Gastroesophageal sphincter (tissue), 4 donors: Measurements from ENCODE around the gene HS3ST4. TPM values are rescaled to one million over a fixed set of nuclear protein-coding genes. Genes with fewer than 3 reads are reported as not detected.

Experiments used
- ATAC-seq: fragments of 150-250 bp; one replicate; pipeline ENCODE4 v1.9.1; 2016; ENCODE audit warnings: mild to moderate bottlenecking, moderate library complexity
- H3K27ac ChIP-seq, 4 donors: fragments of 200-600 bp; sonication (generic) in 3 of 4; 1 replicate in 3 of 4; 2 replicates in 1 of 4; pipeline ENCODE4 v1.5.1; 2016 to 2019
- H3K27me3 ChIP-seq: fragments of 200-600 bp; sonication (generic); one replicate; pipeline ENCODE4 v1.5.1; 2019
- H3K36me3 ChIP-seq, 2 donors: fragments of 200-600 bp; sonication (generic); one replicate each; pipeline ENCODE4 v1.5.1; 2019; ENCODE audit warnings: control low read depth in 1 of 2
- H3K4me1 ChIP-seq, 3 donors: fragments of 200-600 bp; sonication (generic); 1 replicate in 2 of 3; 2 replicates in 1 of 3; pipeline ENCODE4 v1.5.1; 2016 to 2019; ENCODE audit warnings: control low read depth in 2 of 3
- H3K4me3 ChIP-seq, 2 donors: fragments of 200-600 bp; sonication (generic); one replicate each; pipeline ENCODE4 v1.5.1; 2019; ENCODE audit warnings: mild to moderate bottlenecking in 1 of 2, moderate library complexity in 1 of 2
- H3K9me3 ChIP-seq, 3 donors: fragments of 200-600 bp; sonication (generic); one replicate each; pipeline ENCODE4 v1.5.1; 2017 to 2019; ENCODE audit warnings: control low read depth in 2 of 3
- CTCF ChIP-seq, 4 experiments: fragments of 200-600 bp in 2 of 4; fragments of 450-650 bp in 2 of 4; sonication (generic) in 1 of 4; IDR thresholded peaks; one replicate each; pipeline ENCODE4 v1.5.1; 2017 to 2019; ENCODE audit warnings: antibody characterized with exemption in 4 of 4, mild to moderate bottlenecking in 2 of 4, moderate library complexity in 2 of 4
- EP300 ChIP-seq: sonication (generic); formaldehyde crosslinking; IDR thresholded peaks from one replicate; pipeline ENCODE4 v1.6.1; 2017; ENCODE audit warnings: antibody characterized with exemption, mild to moderate bottlenecking
- POLR2A ChIP-seq, 2 donors: fragments of 450-650 bp; IDR thresholded peaks; one replicate each; pipeline ENCODE4 v1.6.1; 2017; ENCODE audit warnings: antibody characterized with exemption in 2 of 2, mild to moderate bottlenecking in 2 of 2, moderate library complexity in 1 of 2
- POLR2AphosphoS5 ChIP-seq: sonication (generic); formaldehyde crosslinking; IDR thresholded peaks from one replicate; pipeline ENCODE4 v1.6.1; 2017; ENCODE audit warnings: antibody characterized with exemption
- WGBS, 2 donors: methylation state at CpG; one replicate each; pipeline ENCODE4 v1.1.5; 2018; ENCODE audit warnings: low coverage in 1 of 2; 5-methylcytosine and 5-hydroxymethylcytosine counted together
- total RNA-seq, 4 donors: library from RNA; depleted of rRNA; stranded (reverse); fragments of >200 nt; gene quantifications; one replicate each; pipeline ENCODE4 v1.1.0, GENCODE V29; 2016

HS3ST4 gene
- total RNA-seq, 4 donors from 2014 or later, result 0.12 TPM; not detected in 3

GRCh38 chr16:25894093-25894492, 202.3 kb downstream of the HS3ST4 start:
- Histone ChIP-seq H3K4me3 (no peak overlapping the region), H3K9me3 (no peaks in the 10 kb centered on the region), H3K27me3 (peaks cover 21% of the 10 kb centered on the region), H3K4me1 (no peaks in the 10 kb centered on the region), H3K36me3 (no peaks in the 10 kb centered on the region), H3K27ac (no peak overlapping the region)
- no peak for ATAC-seq
- TF ChIP-seq POLR2A (IDR thresholded peaks at IDR 0.05) (no peak), CTCF (IDR thresholded peaks at IDR 0.05) (no peak), POLR2AphosphoS5 (no peak), EP300 (no peak)
- 75 to 78% methylated on average over 3 of the region's 3 CpGs for WGBS, 2 donors

GRCh38 chr16:25895380-25895779, 203.6 kb downstream of the HS3ST4 start:
- Histone ChIP-seq H3K9me3 (no peaks in the 10 kb centered on the region), H3K4me1 (no peaks in the 10 kb centered on the region), H3K27me3 (peaks cover 21% of the 10 kb centered on the region), H3K36me3 (no peaks in the 10 kb centered on the region), H3K27ac (no peak overlapping the region), H3K4me3 (no peak overlapping the region)
- TF ChIP-seq EP300 (no peak), CTCF (IDR thresholded peaks at IDR 0.05) (no peak), POLR2A (IDR thresholded peaks at IDR 0.05) (no peak), POLR2AphosphoS5 (no peak)
- no peak for ATAC-seq
- 23 to 25% methylated on average over 4 of the region's 4 CpGs for WGBS, 2 donors

- Histone ChIP-seq H3K4me1 (no peaks in the 10 kb centered on the region), H3K9me3 (no peaks in the 10 kb centered on the region), H3K4me3 (no peak overlapping the region), H3K27me3 (peaks cover 21% of the 10 kb centered on the region), H3K36me3 (no peaks in the 10 kb centered on the region), H3K27ac (no peak overlapping the region)
- WGBS, 2 donors, result 39% methylated on average over 5 of the region's 5 CpGs
- TF ChIP-seq POLR2AphosphoS5 (no peak), POLR2A (IDR thresholded peaks at IDR 0.05) (no peak), CTCF (IDR thresholded peaks at IDR 0.05) (no peak), EP300 (no peak)
- no peak for ATAC-seq
These were observed 204.7 kb downstream of the HS3ST4 start for GRCh38 chr16:25896411-25896810.

- WGBS, 2 donors, result 0 to 36% methylated on average over 2 to 10 of the region's 10 CpGs
- ATAC-seq, result no peak
- TF ChIP-seq POLR2AphosphoS5, result no peak
- TF ChIP-seq POLR2A (IDR thresholded peaks at IDR 0.05), result no peak
- no peak for TF ChIP-seq CTCF (IDR thresholded peaks at IDR 0.05)
- no peak for TF ChIP-seq EP300
- Histone ChIP-seq H3K27ac (no peak overlapping the region), H3K27me3 (peaks cover 29% of the 10 kb centered on the region), H3K4me3 (no peak overlapping the region), H3K4me1 (no peaks in the 10 kb centered on the region), H3K36me3 (no peaks in the 10 kb centered on the region), H3K9me3 (no peaks in the 10 kb centered on the region)
These were observed 205.9 kb downstream of the HS3ST4 start for GRCh38 chr16:25897702-25898101.

GRCh38 chr16:25905810-25906209, 214.1 kb downstream of the HS3ST4 start:
- ATAC-seq, result no peak
- no peaks in the 10 kb centered on the region for H3K4me1 ChIP-seq
- no peaks in the 10 kb centered on the region for H3K36me3 ChIP-seq
- no peak overlapping the region for H3K4me3 ChIP-seq
- no peaks in the 10 kb centered on the region for H3K9me3 ChIP-seq
- 76 to 93% methylated on average over 6 of the region's 6 CpGs for WGBS, 2 donors
- TF ChIP-seq POLR2A (IDR thresholded peaks at IDR 0.05), result no peak
- no peak for TF ChIP-seq POLR2AphosphoS5
- TF ChIP-seq EP300, result no peak
- no peak for TF ChIP-seq CTCF (IDR thresholded peaks at IDR 0.05)
- peaks cover 8% of the 10 kb centered on the region for H3K27me3 ChIP-seq
- no peak overlapping the region for H3K27ac ChIP-seq
